ENCODE results near the gene PET100. TPM values are rescaled to one million over a fixed set of nuclear protein-coding genes. Genes with fewer than 3 reads are reported as not detected.

The PET100 gene
- polyA plus RNA-seq, 1 donor from 2014 or later = 105 TPM

DNA sequence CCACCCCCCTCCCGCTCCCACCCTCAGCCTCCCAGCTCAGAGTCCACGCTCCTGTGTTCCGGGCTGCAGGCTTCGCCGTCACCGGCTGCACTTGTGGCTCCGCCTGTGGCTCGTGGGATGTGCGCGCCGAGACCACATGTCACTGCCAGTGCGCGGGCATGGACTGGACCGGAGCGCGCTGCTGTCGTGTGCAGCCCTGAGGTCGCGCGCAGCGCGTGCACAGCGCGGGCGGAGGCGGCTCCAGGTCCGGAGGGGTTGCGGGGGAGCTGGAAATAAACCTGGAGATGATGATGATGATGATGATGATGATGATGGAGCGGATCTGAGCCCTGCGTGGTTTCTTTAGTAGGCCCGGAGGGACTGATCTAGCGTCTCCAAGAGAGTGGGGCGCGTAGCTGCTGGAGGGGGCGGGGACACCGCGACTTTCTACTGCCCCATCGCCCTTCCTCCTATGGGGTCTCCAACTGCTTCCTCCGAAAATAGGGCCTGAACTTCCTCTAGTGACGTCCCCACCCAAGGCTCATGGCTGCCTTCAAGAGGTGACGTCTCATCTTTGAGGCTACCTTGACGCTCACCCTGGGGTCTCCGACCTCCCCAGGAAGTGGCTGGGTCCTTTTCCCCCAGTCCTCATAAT is 40.7 kb downstream of the PET100 start:
- H3K4me2 ChIP-seq (ENCODE audit: low read length) = no peak overlapping the region
- H3K36me3 ChIP-seq (ENCODE audit: insufficient read depth, low read length) = no peaks in the 10 kb centered on the region
- H2AFZ ChIP-seq (ENCODE audit: low read depth, low read length) = no peak overlapping the region
- H3K4me3 ChIP-seq (ENCODE audit: low read length) = peak overlapping the region; percentile 54
- no peak for TF ChIP-seq RAD21 (conservative IDR thresholded peaks at IDR 0.05)
- H3K9me3 ChIP-seq (ENCODE audit: low read length) = no peaks in the 10 kb centered on the region
- peaks cover 13% of the 10 kb centered on the region for H3K27me3 ChIP-seq (ENCODE audit: insufficient read depth, low read depth, low read length)
- no peaks in the 10 kb centered on the region for H3F3A ChIP-seq (ENCODE audit: insufficient read depth, low read length, poor library complexity, severe bottlenecking)
- no peaks in the 10 kb centered on the region for H3K9me2 ChIP-seq (ENCODE audit: insufficient read depth, low read length)
- no peak overlapping the region for H3K9ac ChIP-seq (ENCODE audit: low read length)
- no peaks in the 10 kb centered on the region for H4K20me1 ChIP-seq (ENCODE audit: insufficient read depth)
- no peaks in the 10 kb centered on the region for H3K79me2 ChIP-seq (replicated peaks; ENCODE audit: insufficient read depth, low read length)
- no peak overlapping the region for H3K27ac ChIP-seq (ENCODE audit: low read length)

DNA sequence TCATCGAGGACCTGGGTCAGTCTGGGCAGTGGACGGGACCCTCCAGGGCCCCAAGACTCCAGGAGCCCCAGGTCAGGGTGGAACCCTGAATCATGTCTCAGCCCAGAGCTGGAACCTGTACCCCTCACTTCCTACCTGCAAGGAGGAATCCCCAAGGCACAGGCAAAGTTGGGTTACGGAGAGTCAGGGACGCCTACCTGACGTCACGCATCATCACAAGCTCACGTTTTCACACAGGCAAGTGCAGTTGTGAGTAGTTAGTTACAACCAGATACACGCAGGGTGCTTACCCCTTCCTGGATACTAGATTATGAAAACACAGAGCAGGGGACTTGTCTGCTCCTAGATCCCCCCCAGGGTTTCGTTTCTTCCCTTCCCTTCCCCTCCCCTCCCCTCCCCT is 41.2 kb downstream of the PET100 start:
- H3K4me3 ChIP-seq (ENCODE audit: low read length) = no peak overlapping the region
- no peaks in the 10 kb centered on the region for H3K9me3 ChIP-seq (ENCODE audit: low read length)
- H3K27ac ChIP-seq (ENCODE audit: low read length) = no peak overlapping the region
- no peaks in the 10 kb centered on the region for H4K20me1 ChIP-seq (ENCODE audit: insufficient read depth)
- no peak overlapping the region for H3K9ac ChIP-seq (ENCODE audit: low read length)
- no peaks in the 10 kb centered on the region for H3K9me2 ChIP-seq (ENCODE audit: insufficient read depth, low read length)
- H3K79me2 ChIP-seq (replicated peaks; ENCODE audit: insufficient read depth, low read length) = no peaks in the 10 kb centered on the region
- no peak overlapping the region for H3K4me2 ChIP-seq (ENCODE audit: low read length)
- H3K27me3 ChIP-seq (ENCODE audit: insufficient read depth, low read depth, low read length) = peaks cover 13% of the 10 kb centered on the region
- H3F3A ChIP-seq (ENCODE audit: insufficient read depth, low read length, poor library complexity, severe bottlenecking) = no peaks in the 10 kb centered on the region
- H3K36me3 ChIP-seq (ENCODE audit: insufficient read depth, low read length) = no peaks in the 10 kb centered on the region
- TF ChIP-seq, protein P1, sequence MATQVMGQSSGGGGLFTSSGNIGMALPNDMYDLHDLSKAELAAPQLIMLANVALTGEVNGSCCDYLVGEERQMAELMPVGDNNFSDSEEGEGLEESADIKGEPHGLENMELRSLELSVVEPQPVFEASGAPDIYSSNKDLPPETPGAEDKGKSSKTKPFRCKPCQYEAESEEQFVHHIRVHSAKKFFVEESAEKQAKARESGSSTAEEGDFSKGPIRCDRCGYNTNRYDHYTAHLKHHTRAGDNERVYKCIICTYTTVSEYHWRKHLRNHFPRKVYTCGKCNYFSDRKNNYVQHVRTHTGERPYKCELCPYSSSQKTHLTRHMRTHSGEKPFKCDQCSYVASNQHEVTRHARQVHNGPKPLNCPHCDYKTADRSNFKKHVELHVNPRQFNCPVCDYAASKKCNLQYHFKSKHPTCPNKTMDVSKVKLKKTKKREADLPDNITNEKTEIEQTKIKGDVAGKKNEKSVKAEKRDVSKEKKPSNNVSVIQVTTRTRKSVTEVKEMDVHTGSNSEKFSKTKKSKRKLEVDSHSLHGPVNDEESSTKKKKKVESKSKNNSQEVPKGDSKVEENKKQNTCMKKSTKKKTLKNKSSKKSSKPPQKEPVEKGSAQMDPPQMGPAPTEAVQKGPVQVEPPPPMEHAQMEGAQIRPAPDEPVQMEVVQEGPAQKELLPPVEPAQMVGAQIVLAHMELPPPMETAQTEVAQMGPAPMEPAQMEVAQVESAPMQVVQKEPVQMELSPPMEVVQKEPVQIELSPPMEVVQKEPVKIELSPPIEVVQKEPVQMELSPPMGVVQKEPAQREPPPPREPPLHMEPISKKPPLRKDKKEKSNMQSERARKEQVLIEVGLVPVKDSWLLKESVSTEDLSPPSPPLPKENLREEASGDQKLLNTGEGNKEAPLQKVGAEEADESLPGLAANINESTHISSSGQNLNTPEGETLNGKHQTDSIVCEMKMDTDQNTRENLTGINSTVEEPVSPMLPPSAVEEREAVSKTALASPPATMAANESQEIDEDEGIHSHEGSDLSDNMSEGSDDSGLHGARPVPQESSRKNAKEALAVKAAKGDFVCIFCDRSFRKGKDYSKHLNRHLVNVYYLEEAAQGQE (IDR thresholded peaks at IDR 0.05; ENCODE audit: borderline replicate concordance) = no peak
- no peak for TF ChIP-seq RAD21 (conservative IDR thresholded peaks at IDR 0.05)
- TF ChIP-seq, protein P2, sequence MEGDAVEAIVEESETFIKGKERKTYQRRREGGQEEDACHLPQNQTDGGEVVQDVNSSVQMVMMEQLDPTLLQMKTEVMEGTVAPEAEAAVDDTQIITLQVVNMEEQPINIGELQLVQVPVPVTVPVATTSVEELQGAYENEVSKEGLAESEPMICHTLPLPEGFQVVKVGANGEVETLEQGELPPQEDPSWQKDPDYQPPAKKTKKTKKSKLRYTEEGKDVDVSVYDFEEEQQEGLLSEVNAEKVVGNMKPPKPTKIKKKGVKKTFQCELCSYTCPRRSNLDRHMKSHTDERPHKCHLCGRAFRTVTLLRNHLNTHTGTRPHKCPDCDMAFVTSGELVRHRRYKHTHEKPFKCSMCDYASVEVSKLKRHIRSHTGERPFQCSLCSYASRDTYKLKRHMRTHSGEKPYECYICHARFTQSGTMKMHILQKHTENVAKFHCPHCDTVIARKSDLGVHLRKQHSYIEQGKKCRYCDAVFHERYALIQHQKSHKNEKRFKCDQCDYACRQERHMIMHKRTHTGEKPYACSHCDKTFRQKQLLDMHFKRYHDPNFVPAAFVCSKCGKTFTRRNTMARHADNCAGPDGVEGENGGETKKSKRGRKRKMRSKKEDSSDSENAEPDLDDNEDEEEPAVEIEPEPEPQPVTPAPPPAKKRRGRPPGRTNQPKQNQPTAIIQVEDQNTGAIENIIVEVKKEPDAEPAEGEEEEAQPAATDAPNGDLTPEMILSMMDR (IDR thresholded peaks at IDR 0.05; ENCODE audit: poor library complexity, severe bottlenecking) = no peak
- no peak for TF ChIP-seq TAF1 (IDR thresholded peaks at IDR 0.05; ENCODE audit: low read depth)
- no peak for TF ChIP-seq POLR2AphosphoS5 (IDR thresholded peaks at IDR 0.05)
- TF ChIP-seq SMC3 (conservative IDR thresholded peaks at IDR 0.05; ENCODE audit: poor library complexity) = no peak
- TF ChIP-seq MXI1 (conservative IDR thresholded peaks at IDR 0.05; ENCODE audit: poor library complexity, severe bottlenecking) = no peak
- no peak for TF ChIP-seq EP300 (conservative IDR thresholded peaks at IDR 0.05; ENCODE audit: poor library complexity, severe bottlenecking)
- no peak for TF ChIP-seq EZH2 (IDR thresholded peaks at IDR 0.05; ENCODE audit: borderline replicate concordance, insufficient read depth, low read length, poor library complexity, severe bottlenecking)
- H2AFZ ChIP-seq (ENCODE audit: low read depth, low read length) = no peak overlapping the region

All from neural cell (in vitro differentiated cells).